GM12878 (cell line): ENCODE data around the gene PID1. TPM values are rescaled to one million over a fixed set of nuclear protein-coding genes. Genes with fewer than 3 reads are reported as not detected.

Experiments
- ATAC-seq: fragments of 200-7000 bp; cut with Tn5 transposase; 3 replicates; pipeline ENCODE4 v1.9.1; 2020; ENCODE audit warnings: mild to moderate bottlenecking, moderate library complexity
- BruUV-seq: library from RNA; stranded (reverse); fragments of 400-500 nt; replicated peaks from 2 replicates; lab custom pipeline; 2021; lab: Mats Ljungman, UMichigan
- CTCF ChIA-PET: fragments of 300-600 bp; sonication (Branson Sonifier 250); formaldehyde crosslinking; extraction: SDS; loops from one replicate; lab custom pipeline; 2021; ENCODE audit warnings: inconsistent platforms; lab: Yijun Ruan, JAX
- POLR2A ChIA-PET: fragments of 350-600 bp; formaldehyde crosslinking; extraction: SDS; loops from one replicate; lab custom pipeline; 2021; ENCODE audit warnings: inconsistent platforms; lab: Charles Lee
- RAD21 ChIA-PET: fragments of 300-600 bp; sonication (Branson Sonifier 250); formaldehyde crosslinking; loops from one replicate; lab custom pipeline; 2023; ENCODE audit warnings: antibody characterized with exemption; ENCODE audit not compliant: unreplicated experiment; lab: Charles Lee
- SMC1A ChIA-PET: fragments of 300-600 bp; sonication (Branson Sonifier 250); formaldehyde crosslinking; loops from one replicate; lab custom pipeline; 2023; ENCODE audit not compliant: unreplicated experiment, uncharacterized antibody; lab: Charles Lee
- DNase-seq: peaks from one replicate; pipeline ENCODE4 v3.0.0-alpha.2; 2011; ENCODE audit warnings: low read depth, low spot score
- FAIRE-seq: peaks from 3 replicates; lab custom pipeline; 2011; peaks lifted over from hg19 to GRCh38; lab: Jason Lieb, UNC
- H2AFZ ChIP-seq: 2 replicates; pipeline ENCODE4 v1.6.0; 2011; ENCODE audit warnings: low read depth, low read length, control low read depth; ENCODE audit not compliant: control insufficient read depth
- H3K27ac ChIP-seq: 2 replicates; pipeline ENCODE4 v1.5.1; 2011; ENCODE audit warnings: control low read depth; ENCODE audit not compliant: control insufficient read depth, insufficient read depth
- H3K27me3 ChIP-seq, 2 experiments: replicated peaks in 1 of 2; 2 replicates each; pipeline versions ENCODE4 v1.6.0 to v1.6.1; 2011; ENCODE audit warnings: low read length in 1 of 2; ENCODE audit not compliant: control insufficient read depth in 2 of 2, insufficient read depth in 2 of 2
- H3K36me3 ChIP-seq, 2 experiments: 2 replicates each; pipeline ENCODE4 v1.5.1; 2011; ENCODE audit warnings: low read length in 1 of 2; ENCODE audit not compliant: control insufficient read depth in 2 of 2, insufficient read depth in 2 of 2
- H3K4me1 ChIP-seq: 2 replicates; pipeline ENCODE4 v1.6.1; 2011; ENCODE audit warnings: mild to moderate bottlenecking, low read length, moderate library complexity, mixed read lengths; ENCODE audit not compliant: control insufficient read depth, insufficient read depth
- H3K4me2 ChIP-seq: 2 replicates; pipeline ENCODE4 v1.6.0; 2011; ENCODE audit warnings: control low read depth; ENCODE audit not compliant: control insufficient read depth, insufficient read depth
- H3K4me3 ChIP-seq: fragments of 200-600 bp; sonication (generic); 2 replicates; pipeline ENCODE4 v1.5.1; 2016
- H3K79me2 ChIP-seq: 2 replicates; pipeline ENCODE4 v1.6.0; 2011; ENCODE audit warnings: low read length; ENCODE audit not compliant: control insufficient read depth, insufficient read depth
- H3K9ac ChIP-seq: 2 replicates; pipeline ENCODE4 v1.8.0; 2011; ENCODE audit warnings: low read length, control low read depth, mixed read lengths; ENCODE audit not compliant: control insufficient read depth, insufficient read depth
- H3K9me3 ChIP-seq: replicated peaks from 3 replicates; pipeline ENCODE4 v1.5.1; 2011; ENCODE audit warnings: mild to moderate bottlenecking, low read length; ENCODE audit not compliant: control insufficient read depth, insufficient read depth
- H4K20me1 ChIP-seq: 2 replicates; pipeline ENCODE4 v1.6.0; 2011; ENCODE audit not compliant: control insufficient read depth, insufficient read depth
- CHD1 ChIP-seq: IDR thresholded peaks from 2 replicates; pipeline ENCODE4 v1.6.1; 2012; ENCODE audit warnings: low read depth, low read length, improper control_type of control experiment
- EGR1 ChIP-seq, 2 experiments: IDR thresholded peaks; 1 replicate in 1 of 2; 2 replicates in 1 of 2; pipeline ENCODE4 v1.6.1; 2011 to 2012; ENCODE audit warnings: low read depth in 2 of 2, low read length in 2 of 2, borderline replicate concordance in 1 of 2, mild to moderate bottlenecking in 1 of 2, moderate library complexity in 1 of 2
- FOXK2 ChIP-seq: fragments of 450-650 bp; IDR thresholded peaks from 2 replicates; pipeline ENCODE4 v1.6.1; 2017; ENCODE audit warnings: mild to moderate bottlenecking, moderate library complexity
- GATAD2B ChIP-seq: fragments of 450-650 bp; conservative IDR thresholded peaks from 2 replicates; pipeline ENCODE4 v1.6.1; 2017; ENCODE audit warnings: low read depth, mild to moderate bottlenecking, moderate library complexity
- KDM1A ChIP-seq: fragments of 200-600 bp; sonication (generic); IDR thresholded peaks from 2 replicates; pipeline ENCODE4 v1.6.1; 2016; ENCODE audit warnings: borderline replicate concordance
- MEF2B ChIP-seq: fragments of 450-650 bp; IDR thresholded peaks from 2 replicates; pipeline ENCODE4 v1.6.1; 2018; ENCODE audit warnings: mild to moderate bottlenecking, moderate library complexity; ENCODE audit not compliant: partially characterized antibody, poor library complexity, severe bottlenecking
- MTA3 ChIP-seq: IDR thresholded peaks from 2 replicates; pipeline ENCODE4 v1.6.1; 2012; ENCODE audit warnings: low read length, inconsistent platforms, borderline replicate concordance
- NFYB ChIP-seq: IDR thresholded peaks from 2 replicates; pipeline ENCODE4 v1.6.1; 2011; ENCODE audit warnings: low read depth, mild to moderate bottlenecking, low read length, improper control_type of control experiment, moderate library complexity; ENCODE audit not compliant: insufficient read depth
- SMARCA5 ChIP-seq: fragments of 450-650 bp; IDR thresholded peaks from 2 replicates; pipeline ENCODE4 v1.6.1; 2017; ENCODE audit warnings: mild to moderate bottlenecking
- SP1 ChIP-seq: IDR thresholded peaks from one replicate; pipeline ENCODE4 v1.6.1; 2011; ENCODE audit warnings: low read depth, low read length
- USF2 ChIP-seq: IDR thresholded peaks from 2 replicates; pipeline ENCODE4 v1.6.1; 2011; ENCODE audit warnings: low read depth, low read length, improper control_type of control experiment, borderline replicate concordance
- ZNF622 ChIP-seq: fragments of 450-650 bp; IDR thresholded peaks from 2 replicates; pipeline ENCODE4 v1.6.1; 2017; ENCODE audit warnings: mild to moderate bottlenecking, inconsistent platforms
- WGBS: methylation state at CpG from one replicate; pipeline ENCODE4 v1.1.6; 2016; ENCODE audit warnings: low lambda C conversion rate; ENCODE audit not compliant: insufficient replicate concordance, insufficient coverage; ENCODE audit errors: missing lambda C conversion rate; 5-methylcytosine and 5-hydroxymethylcytosine counted together
- in situ Hi-C: fragments of 300-500 bp; cut with MboI; formaldehyde crosslinking; loops from 9 replicates; pipeline ENCODE4 v1.14.3; 2018; ENCODE audit warnings: mixed read lengths
- intact Hi-C: fragments of 100-400 bp; cut with micrococcal nuclease; formaldehyde crosslinking; loops from one replicate; pipeline ENCODE4 v1.14.2; 2022; ENCODE audit not compliant: unreplicated experiment
- polyA plus RNA-seq, 11 experiments: library from polyadenylated mRNA; depleted of rRNA in 4 of 11; unstranded in 6 of 11; stranded (reverse) in 5 of 11; fragments of >200 nt; fragmentation: Nextera tagmentation in 4 of 11; fragmentation: Illumina TruSeq in 1 of 11; extraction: Ambion mirVana in 4 of 11; extraction: Trizol in 1 of 11; gene quantifications; 1 replicate in 1 of 11; 2 replicates in 10 of 11; pipeline versions ENCODE4 v1.2.1 to v1.2.3, GENCODE V29; 2011 to 2016; ENCODE audit warnings: inconsistent platforms in 2 of 11, missing spikeins in 2 of 11, low read depth in 1 of 11
- total RNA-seq, 4 experiments: library from RNA; depleted of rRNA in 3 of 4; stranded (reverse); fragments of >200 nt in 3 of 4; fragmentation: Illumina TruSeq in 1 of 4; extraction: Trizol in 1 of 4; gene quantifications; 2 replicates each; pipeline versions ENCODE4 v1.2.1 to v1.2.3, GENCODE V29; 2013 to 2021
- TF ChIP-seq, protein P1 (sequence below): IDR thresholded peaks from 2 replicates; pipeline ENCODE4 v1.6.1; 2012; ENCODE audit warnings: low read length, inconsistent platforms
- TF ChIP-seq, protein P2 (sequence below): fragments of 450-650 bp; IDR thresholded peaks from 2 replicates; pipeline ENCODE4 v1.6.1; 2016; ENCODE audit warnings: mild to moderate bottlenecking

PID1 gene
- total and polyA plus RNA-seq, 10 of the 15 experiments (the other 5 are each of a cell fraction or from before 2014, with no cell fraction given), result not detected

DNA sequence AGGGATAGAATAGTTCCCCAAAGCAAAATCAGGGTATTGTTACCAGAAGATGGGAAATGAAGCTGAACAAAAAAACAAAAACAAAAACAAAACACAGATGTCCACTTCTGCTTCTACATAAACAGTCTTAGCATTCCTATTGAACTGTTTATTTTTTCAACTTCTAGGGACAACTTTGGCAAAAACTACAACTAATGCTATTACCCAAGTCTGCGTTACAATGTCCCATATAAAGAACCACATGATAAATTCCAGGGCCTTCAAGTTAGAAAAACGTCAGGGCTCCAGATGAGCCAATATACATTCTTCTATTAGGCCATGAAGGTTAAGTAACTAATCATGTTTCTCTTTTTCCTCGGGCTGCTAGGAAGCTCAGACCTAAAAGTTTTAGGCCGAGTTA lies 16.9 kb downstream of the PID1 start:
- ChIA-PET RAD21 (no interaction called here), SMC1A (no interaction called here), CTCF (interaction anchor here (1.6 kb wide), 1 partner anchor 20 kb away, joined by 5 read pairs; no protein-coding TSS in a partner anchor)
- Histone ChIP-seq H3K4me3 (no peak overlapping the region), H3K9ac (no peak overlapping the region), H3K27me3 (no peaks in the 10 kb centered on the region), H3K4me2 (no peak overlapping the region), H3K9me3 (no peaks in the 10 kb centered on the region), H3K4me1 (no peaks in the 10 kb centered on the region)
- FAIRE-seq (no peak), DNase-seq (no peak)
- in situ Hi-C loops, result no loop called here
- WGBS, result 16% methylated on average over 4 of the region's 4 CpGs
- TF ChIP-seq GATAD2B (no peak), USF2 (no peak), CHD1 (no peak), KDM1A (no peak), EGR1 (IDR thresholded peaks at IDR 0.05; ENCODE audit: borderline replicate concordance in 1 of 2, low read depth in 2 of 2, low read length in 2 of 2) (no peak), FOXK2 (no peak), NFYB (no peak), MEF2B (no peak), ZNF622 (no peak), SP1 (no peak), MTA3 (no peak), SMARCA5 (no peak)
- TF ChIP-seq, protein P1, sequence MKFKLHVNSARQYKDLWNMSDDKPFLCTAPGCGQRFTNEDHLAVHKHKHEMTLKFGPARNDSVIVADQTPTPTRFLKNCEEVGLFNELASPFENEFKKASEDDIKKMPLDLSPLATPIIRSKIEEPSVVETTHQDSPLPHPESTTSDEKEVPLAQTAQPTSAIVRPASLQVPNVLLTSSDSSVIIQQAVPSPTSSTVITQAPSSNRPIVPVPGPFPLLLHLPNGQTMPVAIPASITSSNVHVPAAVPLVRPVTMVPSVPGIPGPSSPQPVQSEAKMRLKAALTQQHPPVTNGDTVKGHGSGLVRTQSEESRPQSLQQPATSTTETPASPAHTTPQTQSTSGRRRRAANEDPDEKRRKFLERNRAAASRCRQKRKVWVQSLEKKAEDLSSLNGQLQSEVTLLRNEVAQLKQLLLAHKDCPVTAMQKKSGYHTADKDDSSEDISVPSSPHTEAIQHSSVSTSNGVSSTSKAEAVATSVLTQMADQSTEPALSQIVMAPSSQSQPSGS, result no peak
- TF ChIP-seq, protein P2, sequence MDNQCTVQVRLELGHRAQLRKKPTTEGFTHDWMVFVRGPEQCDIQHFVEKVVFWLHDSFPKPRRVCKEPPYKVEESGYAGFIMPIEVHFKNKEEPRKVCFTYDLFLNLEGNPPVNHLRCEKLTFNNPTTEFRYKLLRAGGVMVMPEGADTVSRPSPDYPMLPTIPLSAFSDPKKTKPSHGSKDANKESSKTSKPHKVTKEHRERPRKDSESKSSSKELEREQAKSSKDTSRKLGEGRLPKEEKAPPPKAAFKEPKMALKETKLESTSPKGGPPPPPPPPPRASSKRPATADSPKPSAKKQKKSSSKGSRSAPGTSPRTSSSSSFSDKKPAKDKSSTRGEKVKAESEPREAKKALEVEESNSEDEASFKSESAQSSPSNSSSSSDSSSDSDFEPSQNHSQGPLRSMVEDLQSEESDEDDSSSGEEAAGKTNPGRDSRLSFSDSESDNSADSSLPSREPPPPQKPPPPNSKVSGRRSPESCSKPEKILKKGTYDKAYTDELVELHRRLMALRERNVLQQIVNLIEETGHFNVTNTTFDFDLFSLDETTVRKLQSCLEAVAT, result no peak
- TF ChIP-seq, all 136 proteins: peak for 0
- no peak overlapping the region for H2AFZ ChIP-seq
- no peaks in the 10 kb centered on the region for H3K36me3 ChIP-seq
- POLR2A ChIA-PET, result no interaction called here
- no peak for ATAC-seq
- H4K20me1 ChIP-seq, result no peaks in the 10 kb centered on the region
- no peaks in the 10 kb centered on the region for H3K79me2 ChIP-seq
- no peak overlapping the region for H3K27ac ChIP-seq
- no TSS peak for BruUV-seq
- intact Hi-C loops, result no loop called here
